Kidney (tissue), 14 donors: ENCODE results near the gene COA1. TPM values are rescaled to one million over a fixed set of nuclear protein-coding genes. Genes with fewer than 3 reads are reported as not detected.

ENCODE experiments used
- DNase-seq, 5 donors: peaks; one replicate each; pipeline ENCODE4 v3.0.0-alpha.2; 2013 to 2020
- FAIRE-seq: peaks from 2 replicates; lab custom pipeline; 2012; peaks lifted over from hg19 to GRCh38; lab: Jason Lieb, UNC
- H3K27ac ChIP-seq, 2 donors: one replicate each; pipeline ENCODE4 v1.7.0; 2013; ENCODE audit warnings: low read depth in 2 of 2, low read length in 2 of 2, inconsistent platforms in 1 of 2
- H3K27me3 ChIP-seq: one replicate; pipeline ENCODE4 v1.7.1; 2013; ENCODE audit warnings: low read length, inconsistent platforms; ENCODE audit not compliant: control insufficient read depth, insufficient read depth
- H3K36me3 ChIP-seq, 3 donors: one replicate each; pipeline versions ENCODE4 v1.7.0 to v1.7.1; 2013; ENCODE audit warnings: low read length in 3 of 3, control low read depth in 1 of 3, inconsistent platforms in 1 of 3; ENCODE audit not compliant: insufficient read depth in 3 of 3, control insufficient read depth in 2 of 3
- H3K4me1 ChIP-seq, 3 donors: one replicate each; pipeline versions ENCODE4 v1.7.0 to v1.7.1; 2013; ENCODE audit warnings: low read length in 3 of 3, inconsistent platforms in 1 of 3, low read depth in 1 of 3; ENCODE audit not compliant: control insufficient read depth in 2 of 3, insufficient read depth in 2 of 3
- H3K4me3 ChIP-seq, 3 donors: one replicate each; pipeline versions ENCODE4 v1.7.0 to v1.8.1; 2013; ENCODE audit warnings: low read length in 3 of 3, control low read depth in 1 of 3, inconsistent platforms in 1 of 3
- H3K9ac ChIP-seq, 3 donors: one replicate each; pipeline versions ENCODE4 v1.7.0 to v1.7.1; 2013; ENCODE audit warnings: low read length in 3 of 3, control low read depth in 1 of 3, inconsistent platforms in 1 of 3
- H3K9me3 ChIP-seq, 3 donors: one replicate each; pipeline versions ENCODE4 v1.7.0 to v1.7.1; 2013; ENCODE audit warnings: low read length in 3 of 3, control low read depth in 1 of 3, inconsistent platforms in 1 of 3; ENCODE audit not compliant: control insufficient read depth in 2 of 3, insufficient read depth in 1 of 3
- CTCF ChIP-seq: IDR thresholded peaks from 3 replicates; pipeline ENCODE4 v1.5.1; 2012; ENCODE audit warnings: mild to moderate bottlenecking, moderate library complexity, borderline replicate concordance; ENCODE audit not compliant: insufficient read depth; ENCODE audit errors: extremely low read depth
- intact Hi-C: fragments of 100-400 bp; cut with DNase I; formaldehyde crosslinking; loops from one replicate; pipeline ENCODE4 v1.11.1; 2022
- polyA plus RNA-seq: library from polyadenylated mRNA; stranded (reverse); fragments of 350-450 nt; fragmentation: Illumina TruSeq; extraction: RNeasy Lipid Tissue Mini Kit (QIAGEN cat#74804); gene quantifications from one replicate; pipeline ENCODE4 v1.2.3, GENCODE V29; 2014; ENCODE audit warnings: low read depth, low replicate concordance; ENCODE audit not compliant: insufficient read depth
- total RNA-seq: library from RNA; stranded (reverse); fragmentation: NEBNext Ultra II Directional; extraction: Animal tissue kit (Norgen Biotek cat#: 25700); gene quantifications from one replicate; pipeline ENCODE4 v1.2.1, GENCODE V29; 2021
- donor health status: control.
- donor health status: control.
- donor health status: control.
- donor health status: control.
- donor health status: control.
- donor health status: DM: yes; HTN: yes; CAD: no.
- donor health status: Normal renal cell carcinoma (clear cell type).

Gene COA1
- total and polyA plus RNA-seq, 2 donors from 2014 or later = 49.6 to 58.9 TPM

- H3K9ac ChIP-seq = no peak overlapping the region
- no peaks in the 10 kb centered on the region for H3K9me3 ChIP-seq
- DNase-seq (no peak), FAIRE-seq (no peak)
- peaks cover 0 to 2% (median 0%) of the 10 kb centered on the region in 3 donors for H3K4me1 ChIP-seq
- H3K27ac ChIP-seq = no peak overlapping the region
- intact Hi-C loops = no loop called here
- no peaks in the 10 kb centered on the region for H3K27me3 ChIP-seq
- no peak for TF ChIP-seq CTCF
- no peak overlapping the region for H3K4me3 ChIP-seq
- peaks cover 0 to 8% (median 8%) of the 10 kb centered on the region in 3 donors for H3K36me3 ChIP-seq
Measured at GRCh38 chr7:43621729-43622448, 107.4 kb downstream of the COA1 start.

- Histone ChIP-seq H3K9me3 (no peaks in the 10 kb centered on the region), H3K27ac (no peak overlapping the region), H3K4me1 (peaks cover 0 to 4% (median 0%) of the 10 kb centered on the region in 3 donors), H3K27me3 (no peaks in the 10 kb centered on the region), H3K9ac (no peak overlapping the region), H3K36me3 (peaks cover 0 to 10% (median 1%) of the 10 kb centered on the region in 3 donors), H3K4me3 (no peak overlapping the region)
- no peak for DNase-seq
- FAIRE-seq = no peak
- intact Hi-C loops = no loop called here
- TF ChIP-seq CTCF = no peak
Measured at GRCh38 chr7:43619213-43620012, 109.9 kb downstream of the COA1 start.

GRCh38 chr7:43618073-43618472 is 111.2 kb downstream of the COA1 start:
- no peak overlapping the region for H3K9ac ChIP-seq
- FAIRE-seq (no peak), DNase-seq (peak in 3 of 5 donors; percentile 31 to 59 (median 49))
- H3K27ac ChIP-seq = no peak overlapping the region
- H3K9me3 ChIP-seq = no peaks in the 10 kb centered on the region
- no peaks in the 10 kb centered on the region for H3K27me3 ChIP-seq
- TF ChIP-seq CTCF = no peak
- H3K36me3 ChIP-seq = peaks cover 0 to 10% (median 0%) of the 10 kb centered on the region in 3 donors
- H3K4me1 ChIP-seq = peaks cover 0 to 4% (median 0%) of the 10 kb centered on the region in 3 donors
- intact Hi-C loops = no loop called here
- H3K4me3 ChIP-seq = no peak overlapping the region
